Smooth muscle cell of the umbilical artery (primary cell): ENCODE measurements around the gene OR4S2. TPM values are rescaled to one million over a fixed set of nuclear protein-coding genes. Genes with fewer than 3 reads are reported as not detected.

ENCODE experiments used
- total RNA-seq: library from RNA; depleted of rRNA; stranded (reverse); fragments of >200 nt; gene quantifications from 2 replicates; pipeline ENCODE4 v1.2.3, GENCODE V29; 2014

The OR4S2 gene
- not detected in 2 replicates for total RNA-seq

GRCh38 chr11:55648027-55648426 lies at the start of gene OR4S2:
TSS of gene OR4S2 (plus strand) at chr11:55648327. CDS start at chr11:55650904, 2,577 bp downstream.

GRCh38 chr11:55607545-55607944 lies 40.6 kb upstream of the OR4S2 start, which contains the start of gene OR4C11:
TSS of gene OR4C11 (minus strand) at chr11:55607645. CDS start at chr11:55604373, 3,272 bp downstream.

GRCh38 chr11:55634813-55635212 lies 13.3 kb upstream of the OR4S2 start, which contains the start of gene OR4P4:
TSS of gene OR4P4 (plus strand) at chr11:55635113.

GRCh38 chr11:55661901-55662300 lies 13.8 kb downstream of the OR4S2 start, which contains the start of gene OR4C6:
TSS of gene OR4C6 (plus strand) at chr11:55662201. CDS start at chr11:55665167, 2,966 bp downstream.

Other genes with a start within 250 kb of the OR4S2 start
- gene OR4C15, start 93.9 kb upstream of the OR4S2 start, total RNA-seq = not detected in 2 replicates
- gene OR4C16, start 76.2 kb upstream of the OR4S2 start, total RNA-seq = not detected in 2 replicates
- gene OR4C11, start 40.7 kb upstream of the OR4S2 start, total RNA-seq = not detected in 2 replicates
- gene OR4P4, start 13.2 kb upstream of the OR4S2 start, total RNA-seq = not detected in 2 replicates
- not detected in 2 replicates for gene OR4C6, start 13.9 kb downstream of the OR4S2 start, total RNA-seq
- not detected in 2 replicates for gene OR5D13, start 125.1 kb downstream of the OR4S2 start, total RNA-seq
- gene OR5D14, start 147.2 kb downstream of the OR4S2 start, total RNA-seq = not detected in 2 replicates
- not detected in 2 replicates for gene OR5L1, start 163.0 kb downstream of the OR4S2 start, total RNA-seq
- gene OR5D18, start 171.3 kb downstream of the OR4S2 start, total RNA-seq = not detected in 2 replicates
- gene OR5L2, start 178.9 kb downstream of the OR4S2 start, total RNA-seq = not detected in 2 replicates
- not detected in 2 replicates for gene OR5D16, start 190.4 kb downstream of the OR4S2 start, total RNA-seq
- not detected in 2 replicates for gene TRIM51, start 235.0 kb downstream of the OR4S2 start, total RNA-seq